Gastroesophageal sphincter (tissue), 4 donors: Measurements from ENCODE around the gene TCN1. TPM values are rescaled to one million over a fixed set of nuclear protein-coding genes. Genes with fewer than 3 reads are reported as not detected.
"Not testable (repeated sequence)": the region's sequence is repeated elsewhere in the genome, so short reads cannot be mapped to it uniquely, and the experiment has no call there.

Source experiments
- ATAC-seq: fragments of 150-250 bp; one replicate; pipeline ENCODE4 v1.9.1; 2016; ENCODE audit warnings: mild to moderate bottlenecking, moderate library complexity
- H3K27ac ChIP-seq, 4 donors: fragments of 200-600 bp; sonication (generic) in 3 of 4; 1 replicate in 3 of 4; 2 replicates in 1 of 4; pipeline ENCODE4 v1.5.1; 2016 to 2019
- H3K27me3 ChIP-seq: fragments of 200-600 bp; sonication (generic); one replicate; pipeline ENCODE4 v1.5.1; 2019
- H3K36me3 ChIP-seq, 2 donors: fragments of 200-600 bp; sonication (generic); one replicate each; pipeline ENCODE4 v1.5.1; 2019; ENCODE audit warnings: control low read depth in 1 of 2
- H3K4me1 ChIP-seq, 3 donors: fragments of 200-600 bp; sonication (generic); 1 replicate in 2 of 3; 2 replicates in 1 of 3; pipeline ENCODE4 v1.5.1; 2016 to 2019; ENCODE audit warnings: control low read depth in 2 of 3
- H3K4me3 ChIP-seq, 2 donors: fragments of 200-600 bp; sonication (generic); one replicate each; pipeline ENCODE4 v1.5.1; 2019; ENCODE audit warnings: mild to moderate bottlenecking in 1 of 2, moderate library complexity in 1 of 2
- H3K9me3 ChIP-seq, 3 donors: fragments of 200-600 bp; sonication (generic); one replicate each; pipeline ENCODE4 v1.5.1; 2017 to 2019; ENCODE audit warnings: control low read depth in 2 of 3
- EP300 ChIP-seq: sonication (generic); formaldehyde crosslinking; IDR thresholded peaks from one replicate; pipeline ENCODE4 v1.6.1; 2017; ENCODE audit warnings: antibody characterized with exemption, mild to moderate bottlenecking
- POLR2A ChIP-seq, 2 donors: fragments of 450-650 bp; IDR thresholded peaks; one replicate each; pipeline ENCODE4 v1.6.1; 2017; ENCODE audit warnings: antibody characterized with exemption in 2 of 2, mild to moderate bottlenecking in 2 of 2, moderate library complexity in 1 of 2
- POLR2AphosphoS5 ChIP-seq: sonication (generic); formaldehyde crosslinking; IDR thresholded peaks from one replicate; pipeline ENCODE4 v1.6.1; 2017; ENCODE audit warnings: antibody characterized with exemption
- WGBS, 2 donors: methylation state at CpG; one replicate each; pipeline ENCODE4 v1.1.5; 2018; ENCODE audit warnings: low coverage in 1 of 2; 5-methylcytosine and 5-hydroxymethylcytosine counted together
- total RNA-seq, 4 donors: library from RNA; depleted of rRNA; stranded (reverse); fragments of >200 nt; gene quantifications; one replicate each; pipeline ENCODE4 v1.1.0, GENCODE V29; 2016
- TF ChIP-seq, protein P1 (sequence below), 4 experiments: fragments of 200-600 bp in 2 of 4; fragments of 450-650 bp in 2 of 4; sonication (generic) in 1 of 4; IDR thresholded peaks; one replicate each; pipeline ENCODE4 v1.5.1; 2017 to 2019; ENCODE audit warnings: antibody characterized with exemption in 4 of 4, mild to moderate bottlenecking in 2 of 4, moderate library complexity in 2 of 4

The TCN1 gene, protein sequence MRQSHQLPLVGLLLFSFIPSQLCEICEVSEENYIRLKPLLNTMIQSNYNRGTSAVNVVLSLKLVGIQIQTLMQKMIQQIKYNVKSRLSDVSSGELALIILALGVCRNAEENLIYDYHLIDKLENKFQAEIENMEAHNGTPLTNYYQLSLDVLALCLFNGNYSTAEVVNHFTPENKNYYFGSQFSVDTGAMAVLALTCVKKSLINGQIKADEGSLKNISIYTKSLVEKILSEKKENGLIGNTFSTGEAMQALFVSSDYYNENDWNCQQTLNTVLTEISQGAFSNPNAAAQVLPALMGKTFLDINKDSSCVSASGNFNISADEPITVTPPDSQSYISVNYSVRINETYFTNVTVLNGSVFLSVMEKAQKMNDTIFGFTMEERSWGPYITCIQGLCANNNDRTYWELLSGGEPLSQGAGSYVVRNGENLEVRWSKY
- total RNA-seq = 10 to 100 TPM in 1 of 4 donors, not detected in 3; 23.8 TPM

DNA sequence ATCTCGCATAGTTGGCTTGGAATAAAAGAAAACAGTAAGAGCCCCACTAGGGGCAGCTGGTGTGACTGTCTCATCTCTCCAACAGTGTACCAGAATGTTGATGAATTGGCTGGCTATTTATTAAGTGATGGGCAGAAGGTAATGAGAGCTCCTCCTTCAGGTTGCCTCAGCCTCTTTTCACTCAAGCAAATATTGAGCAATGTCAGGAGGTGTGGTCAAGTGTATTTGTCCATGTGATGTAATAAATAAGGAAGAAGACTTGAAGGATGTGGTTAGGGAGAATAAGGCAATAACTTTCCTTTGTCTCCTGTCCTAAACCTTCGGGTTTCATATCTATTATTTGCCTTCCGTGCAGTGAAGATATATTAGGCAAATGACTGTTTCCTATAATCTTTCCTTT lies at the start of gene TCN1:
TSS of gene TCN1 (minus strand) at position 91 of the 400 bp plus-strand sequence. CDS start at position 74, 17 bp downstream.
- H3K27ac ChIP-seq = no peak within 1 kb of the TSS
- H3K4me3 ChIP-seq = no peak within 1 kb of the TSS
- H3K4me1 ChIP-seq = no peaks in the 10 kb centered on the region
- H3K9me3 ChIP-seq = no peaks in the 10 kb centered on the region
- no peak for ATAC-seq
- WGBS, 2 donors = 57 to 80% methylated on average over 3 of the region's 3 CpGs
- TF ChIP-seq POLR2AphosphoS5 (no peak), POLR2A (IDR thresholded peaks at IDR 0.05) (no peak), EP300 (no peak)
- TF ChIP-seq, protein P1, sequence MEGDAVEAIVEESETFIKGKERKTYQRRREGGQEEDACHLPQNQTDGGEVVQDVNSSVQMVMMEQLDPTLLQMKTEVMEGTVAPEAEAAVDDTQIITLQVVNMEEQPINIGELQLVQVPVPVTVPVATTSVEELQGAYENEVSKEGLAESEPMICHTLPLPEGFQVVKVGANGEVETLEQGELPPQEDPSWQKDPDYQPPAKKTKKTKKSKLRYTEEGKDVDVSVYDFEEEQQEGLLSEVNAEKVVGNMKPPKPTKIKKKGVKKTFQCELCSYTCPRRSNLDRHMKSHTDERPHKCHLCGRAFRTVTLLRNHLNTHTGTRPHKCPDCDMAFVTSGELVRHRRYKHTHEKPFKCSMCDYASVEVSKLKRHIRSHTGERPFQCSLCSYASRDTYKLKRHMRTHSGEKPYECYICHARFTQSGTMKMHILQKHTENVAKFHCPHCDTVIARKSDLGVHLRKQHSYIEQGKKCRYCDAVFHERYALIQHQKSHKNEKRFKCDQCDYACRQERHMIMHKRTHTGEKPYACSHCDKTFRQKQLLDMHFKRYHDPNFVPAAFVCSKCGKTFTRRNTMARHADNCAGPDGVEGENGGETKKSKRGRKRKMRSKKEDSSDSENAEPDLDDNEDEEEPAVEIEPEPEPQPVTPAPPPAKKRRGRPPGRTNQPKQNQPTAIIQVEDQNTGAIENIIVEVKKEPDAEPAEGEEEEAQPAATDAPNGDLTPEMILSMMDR (IDR thresholded peaks at IDR 0.05) = no peak
- peaks cover 3% of the 10 kb centered on the region for H3K27me3 ChIP-seq
- no peaks in the 10 kb centered on the region for H3K36me3 ChIP-seq

DNA sequence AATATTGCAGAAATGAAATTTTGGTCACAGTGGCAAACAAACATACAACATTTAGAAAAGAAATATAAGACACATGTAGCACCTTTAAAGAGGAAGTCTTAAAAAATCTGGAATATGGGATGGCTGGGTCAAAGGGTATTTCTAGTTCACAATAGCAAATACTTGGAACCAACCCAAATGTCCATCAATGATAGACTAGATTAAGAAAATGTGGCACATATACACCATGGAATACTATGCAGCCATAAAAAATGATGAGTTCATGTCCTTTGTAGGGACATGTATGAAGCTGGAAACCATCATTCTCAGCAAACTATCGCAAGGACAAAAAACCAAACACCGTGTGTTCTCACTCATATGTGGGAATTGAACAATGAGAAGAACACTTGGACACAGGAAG lies 37.3 kb upstream of the TCN1 start:
- WGBS, 2 donors = no CpG with 5 or more reads among the region's 2 CpGs
- not testable (repeated sequence) for H3K36me3 ChIP-seq, ATAC-seq, H3K9me3 ChIP-seq, H3K4me3 ChIP-seq, H3K27ac ChIP-seq, H3K27me3 ChIP-seq, H3K4me1 ChIP-seq

DNA sequence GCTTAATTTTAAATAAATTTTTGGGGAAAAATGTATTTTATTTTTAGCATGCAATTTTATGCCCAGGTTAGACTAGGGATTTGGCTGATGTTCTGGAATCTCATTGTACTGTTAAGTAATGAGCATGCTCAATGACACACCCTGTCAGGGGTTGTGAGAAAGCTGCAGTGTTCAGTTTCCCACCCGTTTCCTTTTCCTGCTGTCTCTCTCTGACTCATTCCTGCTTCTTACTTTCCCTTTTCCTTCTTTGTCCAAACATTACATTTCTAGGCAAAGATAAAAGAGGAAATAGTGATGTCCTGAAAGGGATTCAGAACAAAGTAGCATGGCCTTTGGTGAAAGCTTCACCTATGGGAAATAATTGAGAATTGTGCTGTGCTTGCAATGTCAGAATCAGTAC lies 35.0 kb upstream of the TCN1 start:
- Histone ChIP-seq H3K27ac (no peak overlapping the region), H3K4me3 (no peak overlapping the region), H3K9me3 (no peaks in the 10 kb centered on the region), H3K27me3 (no peaks in the 10 kb centered on the region), H3K4me1 (peaks cover 0 to 7% (median 0%) of the 10 kb centered on the region in 3 donors), H3K36me3 (no peaks in the 10 kb centered on the region)
- TF ChIP-seq EP300 (no peak), POLR2A (IDR thresholded peaks at IDR 0.05) (no peak), POLR2AphosphoS5 (no peak)
- TF ChIP-seq, protein P1 (IDR thresholded peaks at IDR 0.05) = no peak
- 6 to 22% methylated on average over 1 of the region's 1 CpG for WGBS, 2 donors
- ATAC-seq = no peak

DNA sequence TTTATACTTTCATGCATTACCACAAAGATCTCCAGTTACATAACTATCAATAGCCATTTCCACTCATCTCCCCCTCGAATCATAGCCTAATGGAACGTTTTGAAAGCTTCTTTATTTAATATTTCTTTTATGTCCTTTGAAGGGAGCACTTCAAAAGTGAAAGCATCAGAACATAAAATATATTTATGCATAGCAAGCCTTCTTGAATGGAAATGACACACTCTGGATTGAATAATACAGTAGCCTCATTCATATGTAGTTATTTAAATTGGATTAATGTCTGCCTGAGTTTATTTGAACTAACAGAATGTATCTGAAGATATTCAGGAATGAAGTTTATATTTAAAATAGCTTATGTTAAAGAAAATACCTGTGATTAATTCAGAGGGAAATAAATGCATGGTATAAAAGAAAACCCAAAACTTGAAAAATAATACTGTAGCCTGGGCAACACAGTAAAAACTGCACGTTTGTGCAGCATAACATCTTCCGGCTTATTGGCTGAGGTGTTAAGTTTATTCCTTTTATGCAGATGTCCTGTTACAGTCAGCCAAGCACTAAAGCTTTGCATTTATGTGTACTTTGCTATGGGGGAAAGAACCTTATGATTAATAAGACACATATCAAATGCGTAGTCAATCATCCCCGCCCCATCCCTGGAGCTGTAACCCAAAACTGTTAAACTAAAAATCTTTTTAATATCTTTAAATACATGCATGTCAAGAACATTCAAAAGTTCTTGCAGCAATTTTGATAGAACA lies 34.3 kb upstream of the TCN1 start:
- WGBS, 2 donors = 60% methylated on average over 6 of the region's 6 CpGs
- TF ChIP-seq EP300 (no peak), POLR2AphosphoS5 (no peak), POLR2A (IDR thresholded peaks at IDR 0.05) (no peak)
- TF ChIP-seq, protein P1 (IDR thresholded peaks at IDR 0.05) = no peak
- Histone ChIP-seq H3K4me1 (peaks cover 0 to 7% (median 0%) of the 10 kb centered on the region in 3 donors), H3K4me3 (no peak overlapping the region), H3K27me3 (no peaks in the 10 kb centered on the region), H3K36me3 (no peaks in the 10 kb centered on the region), H3K27ac (no peak overlapping the region), H3K9me3 (no peaks in the 10 kb centered on the region)
- no peak for ATAC-seq

DNA sequence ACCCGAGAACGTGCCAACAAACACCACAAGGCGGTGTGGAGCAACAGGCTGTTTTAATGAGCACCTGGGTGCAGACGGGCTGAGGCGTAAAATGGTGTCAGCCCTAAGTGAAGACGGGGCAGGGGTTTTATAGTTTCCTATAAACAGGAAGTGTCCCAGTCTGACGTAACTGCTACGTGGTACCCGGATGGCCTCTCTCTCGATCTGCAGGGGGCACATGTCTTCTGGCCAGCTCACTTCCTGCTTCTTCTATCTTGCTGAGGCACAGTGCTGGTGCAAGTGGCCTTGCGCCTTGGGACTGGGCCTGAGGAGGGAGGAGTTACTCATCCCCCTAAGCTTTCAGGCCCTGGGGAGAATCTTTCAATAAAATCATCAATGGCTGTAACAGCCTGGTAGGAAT lies 33.2 kb upstream of the TCN1 start:
- Histone ChIP-seq H3K9me3 (no peaks in the 10 kb centered on the region), H3K4me1 (peaks cover 0 to 7% (median 0%) of the 10 kb centered on the region in 3 donors), H3K36me3 (no peaks in the 10 kb centered on the region), H3K27me3 (no peaks in the 10 kb centered on the region), H3K27ac (no peak overlapping the region), H3K4me3 (no peak overlapping the region)
- TF ChIP-seq, protein P1 (IDR thresholded peaks at IDR 0.05) = no peak
- TF ChIP-seq EP300 = no peak
- no peak for TF ChIP-seq POLR2A (IDR thresholded peaks at IDR 0.05)
- no peak for TF ChIP-seq POLR2AphosphoS5
- no peak for ATAC-seq
- 66 to 68% methylated on average over 3 to 11 of the region's 11 CpGs for WGBS, 2 donors
